ENCODE data around the gene KRT33A.

DNA sequence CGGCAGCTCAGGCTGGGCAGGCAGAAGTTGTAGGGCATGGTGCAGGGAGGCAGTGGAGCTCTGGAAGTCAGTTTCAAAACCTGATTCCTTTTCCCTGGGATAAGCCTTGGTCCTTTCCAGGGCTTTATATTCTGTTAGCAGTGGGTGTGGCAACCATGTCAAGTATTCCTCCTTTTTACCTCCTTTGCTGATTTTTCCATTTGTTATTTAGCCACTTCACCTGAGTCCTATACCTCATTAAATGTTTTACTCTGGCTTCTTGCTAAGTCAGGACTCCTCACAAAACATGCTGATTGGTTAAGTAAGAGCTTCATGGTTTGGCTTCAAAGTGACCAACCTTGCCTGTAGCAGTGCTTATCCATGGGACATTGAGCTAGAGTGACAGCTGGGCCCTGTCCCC is 19.1 kb upstream of the KRT33A start, which contains the start of gene KRT33B:
- TF ChIP-seq, protein P1, sequence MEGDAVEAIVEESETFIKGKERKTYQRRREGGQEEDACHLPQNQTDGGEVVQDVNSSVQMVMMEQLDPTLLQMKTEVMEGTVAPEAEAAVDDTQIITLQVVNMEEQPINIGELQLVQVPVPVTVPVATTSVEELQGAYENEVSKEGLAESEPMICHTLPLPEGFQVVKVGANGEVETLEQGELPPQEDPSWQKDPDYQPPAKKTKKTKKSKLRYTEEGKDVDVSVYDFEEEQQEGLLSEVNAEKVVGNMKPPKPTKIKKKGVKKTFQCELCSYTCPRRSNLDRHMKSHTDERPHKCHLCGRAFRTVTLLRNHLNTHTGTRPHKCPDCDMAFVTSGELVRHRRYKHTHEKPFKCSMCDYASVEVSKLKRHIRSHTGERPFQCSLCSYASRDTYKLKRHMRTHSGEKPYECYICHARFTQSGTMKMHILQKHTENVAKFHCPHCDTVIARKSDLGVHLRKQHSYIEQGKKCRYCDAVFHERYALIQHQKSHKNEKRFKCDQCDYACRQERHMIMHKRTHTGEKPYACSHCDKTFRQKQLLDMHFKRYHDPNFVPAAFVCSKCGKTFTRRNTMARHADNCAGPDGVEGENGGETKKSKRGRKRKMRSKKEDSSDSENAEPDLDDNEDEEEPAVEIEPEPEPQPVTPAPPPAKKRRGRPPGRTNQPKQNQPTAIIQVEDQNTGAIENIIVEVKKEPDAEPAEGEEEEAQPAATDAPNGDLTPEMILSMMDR (IDR thresholded peaks at IDR 0.05; ENCODE audit: low read depth, low read length, missing input control) = no peak
- TF ChIP-seq, protein P2, sequence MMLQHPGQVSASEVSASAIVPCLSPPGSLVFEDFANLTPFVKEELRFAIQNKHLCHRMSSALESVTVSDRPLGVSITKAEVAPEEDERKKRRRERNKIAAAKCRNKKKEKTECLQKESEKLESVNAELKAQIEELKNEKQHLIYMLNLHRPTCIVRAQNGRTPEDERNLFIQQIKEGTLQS (IDR thresholded peaks at IDR 0.05) = no peak
- TF ChIP-seq, protein P3, sequence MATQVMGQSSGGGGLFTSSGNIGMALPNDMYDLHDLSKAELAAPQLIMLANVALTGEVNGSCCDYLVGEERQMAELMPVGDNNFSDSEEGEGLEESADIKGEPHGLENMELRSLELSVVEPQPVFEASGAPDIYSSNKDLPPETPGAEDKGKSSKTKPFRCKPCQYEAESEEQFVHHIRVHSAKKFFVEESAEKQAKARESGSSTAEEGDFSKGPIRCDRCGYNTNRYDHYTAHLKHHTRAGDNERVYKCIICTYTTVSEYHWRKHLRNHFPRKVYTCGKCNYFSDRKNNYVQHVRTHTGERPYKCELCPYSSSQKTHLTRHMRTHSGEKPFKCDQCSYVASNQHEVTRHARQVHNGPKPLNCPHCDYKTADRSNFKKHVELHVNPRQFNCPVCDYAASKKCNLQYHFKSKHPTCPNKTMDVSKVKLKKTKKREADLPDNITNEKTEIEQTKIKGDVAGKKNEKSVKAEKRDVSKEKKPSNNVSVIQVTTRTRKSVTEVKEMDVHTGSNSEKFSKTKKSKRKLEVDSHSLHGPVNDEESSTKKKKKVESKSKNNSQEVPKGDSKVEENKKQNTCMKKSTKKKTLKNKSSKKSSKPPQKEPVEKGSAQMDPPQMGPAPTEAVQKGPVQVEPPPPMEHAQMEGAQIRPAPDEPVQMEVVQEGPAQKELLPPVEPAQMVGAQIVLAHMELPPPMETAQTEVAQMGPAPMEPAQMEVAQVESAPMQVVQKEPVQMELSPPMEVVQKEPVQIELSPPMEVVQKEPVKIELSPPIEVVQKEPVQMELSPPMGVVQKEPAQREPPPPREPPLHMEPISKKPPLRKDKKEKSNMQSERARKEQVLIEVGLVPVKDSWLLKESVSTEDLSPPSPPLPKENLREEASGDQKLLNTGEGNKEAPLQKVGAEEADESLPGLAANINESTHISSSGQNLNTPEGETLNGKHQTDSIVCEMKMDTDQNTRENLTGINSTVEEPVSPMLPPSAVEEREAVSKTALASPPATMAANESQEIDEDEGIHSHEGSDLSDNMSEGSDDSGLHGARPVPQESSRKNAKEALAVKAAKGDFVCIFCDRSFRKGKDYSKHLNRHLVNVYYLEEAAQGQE (IDR thresholded peaks at IDR 0.05) = no peak
- TF ChIP-seq RXRA (IDR thresholded peaks at IDR 0.05) = no peak
